Uterus (tissue), 4 donors: ENCODE data around the gene C16orf89. TPM values are rescaled to one million over a fixed set of nuclear protein-coding genes. Genes with fewer than 3 reads are reported as not detected.
"Not testable (repeated sequence)": the region's sequence is repeated elsewhere in the genome, so short reads cannot be mapped to it uniquely, and the experiment has no call there.

Experiments used
- DNase-seq, 2 donors: peaks; one replicate each; pipeline ENCODE4 v3.0.0-alpha.2; 2019 to 2020
- H3K27ac ChIP-seq, 2 donors: fragments of 200-600 bp; sonication (generic); 1 replicate in 1 of 2; 2 replicates in 1 of 2; pipeline ENCODE4 v1.5.1; 2016 to 2018
- H3K27me3 ChIP-seq, 2 donors: fragments of 200-600 bp; sonication (generic); one replicate each; pipeline ENCODE4 v1.5.1; 2018 to 2019; ENCODE audit warnings: control low read depth in 1 of 2
- H3K36me3 ChIP-seq, 2 donors: fragments of 200-600 bp; sonication (generic); one replicate each; pipeline ENCODE4 v1.5.1; 2019; ENCODE audit warnings: control low read depth in 1 of 2
- H3K4me1 ChIP-seq, 2 donors: fragments of 200-600 bp; sonication (generic); one replicate each; pipeline ENCODE4 v1.5.1; 2018 to 2019; ENCODE audit warnings: control low read depth in 1 of 2
- H3K4me3 ChIP-seq, 2 donors: fragments of 200-600 bp; sonication (generic); 1 replicate in 1 of 2; 2 replicates in 1 of 2; pipeline ENCODE4 v1.5.1; 2018 to 2019; ENCODE audit warnings: mild to moderate bottlenecking in 1 of 2
- H3K9me3 ChIP-seq, 2 donors: fragments of 200-600 bp; sonication (generic); one replicate each; pipeline ENCODE4 v1.5.1; 2019; ENCODE audit warnings: control low read depth in 1 of 2
- POLR2A ChIP-seq, 2 donors: fragments of 450-650 bp; IDR thresholded peaks; one replicate each; pipeline ENCODE4 v1.6.1; 2016; ENCODE audit warnings: antibody characterized with exemption in 2 of 2, mild to moderate bottlenecking in 1 of 2, moderate library complexity in 1 of 2
- intact Hi-C: fragments of 100-400 bp; cut with DNase I; formaldehyde crosslinking; loops from one replicate; pipeline ENCODE4 v1.15.1; 2023; ENCODE audit warnings: low total_unique reads
- total RNA-seq, 4 donors: library from RNA; depleted of rRNA in 3 of 4; stranded (reverse); fragments of >200 nt in 3 of 4; gene quantifications; one replicate each; pipeline versions ENCODE4 v1.1.0 to v1.2.4, GENCODE V29; 2014 to 2023
- TF ChIP-seq, protein P1 (sequence below), 4 experiments: fragments of 200-600 bp in 2 of 4; fragments of 450-650 bp in 2 of 4; sonication (generic) in 2 of 4; IDR thresholded peaks; one replicate each; pipeline ENCODE4 v1.5.1; 2016 to 2019; ENCODE audit warnings: antibody characterized with exemption in 4 of 4, mild to moderate bottlenecking in 2 of 4, moderate library complexity in 1 of 4
- donor health status: DM: yes; HTN: yes; CAD: no.

The C16orf89 gene
- total RNA-seq, 4 donors from 2014 or later = 0.76 to 13.1 (median 1.1) TPM; not detected in 1

- H3K4me3 ChIP-seq, H3K27ac ChIP-seq, H3K9me3 ChIP-seq, intact Hi-C loops, H3K27me3 ChIP-seq, H3K4me1 ChIP-seq, H3K36me3 ChIP-seq, DNase-seq: not testable (repeated sequence)
- TF ChIP-seq, protein P1, sequence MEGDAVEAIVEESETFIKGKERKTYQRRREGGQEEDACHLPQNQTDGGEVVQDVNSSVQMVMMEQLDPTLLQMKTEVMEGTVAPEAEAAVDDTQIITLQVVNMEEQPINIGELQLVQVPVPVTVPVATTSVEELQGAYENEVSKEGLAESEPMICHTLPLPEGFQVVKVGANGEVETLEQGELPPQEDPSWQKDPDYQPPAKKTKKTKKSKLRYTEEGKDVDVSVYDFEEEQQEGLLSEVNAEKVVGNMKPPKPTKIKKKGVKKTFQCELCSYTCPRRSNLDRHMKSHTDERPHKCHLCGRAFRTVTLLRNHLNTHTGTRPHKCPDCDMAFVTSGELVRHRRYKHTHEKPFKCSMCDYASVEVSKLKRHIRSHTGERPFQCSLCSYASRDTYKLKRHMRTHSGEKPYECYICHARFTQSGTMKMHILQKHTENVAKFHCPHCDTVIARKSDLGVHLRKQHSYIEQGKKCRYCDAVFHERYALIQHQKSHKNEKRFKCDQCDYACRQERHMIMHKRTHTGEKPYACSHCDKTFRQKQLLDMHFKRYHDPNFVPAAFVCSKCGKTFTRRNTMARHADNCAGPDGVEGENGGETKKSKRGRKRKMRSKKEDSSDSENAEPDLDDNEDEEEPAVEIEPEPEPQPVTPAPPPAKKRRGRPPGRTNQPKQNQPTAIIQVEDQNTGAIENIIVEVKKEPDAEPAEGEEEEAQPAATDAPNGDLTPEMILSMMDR (IDR thresholded peaks at IDR 0.05) = peak in 2 of 4 experiments; percentile 28 to 43
Observed at GRCh38 chr16:5084802-5085201, 19.0 kb upstream of the C16orf89 start.

- H3K9me3 ChIP-seq, DNase-seq, intact Hi-C loops, H3K27me3 ChIP-seq, H3K4me1 ChIP-seq, H3K4me3 ChIP-seq, H3K36me3 ChIP-seq, H3K27ac ChIP-seq: not testable (repeated sequence)
Observed at GRCh38 chr16:5084099-5084731, 18.5 kb upstream of the C16orf89 start.

- intact Hi-C loops, H3K4me1 ChIP-seq, H3K9me3 ChIP-seq, H3K27ac ChIP-seq, H3K4me3 ChIP-seq, H3K27me3 ChIP-seq, DNase-seq, H3K36me3 ChIP-seq: not testable (repeated sequence)
Observed at GRCh38 chr16:5083646-5084045, 17.9 kb upstream of the C16orf89 start.

DNA sequence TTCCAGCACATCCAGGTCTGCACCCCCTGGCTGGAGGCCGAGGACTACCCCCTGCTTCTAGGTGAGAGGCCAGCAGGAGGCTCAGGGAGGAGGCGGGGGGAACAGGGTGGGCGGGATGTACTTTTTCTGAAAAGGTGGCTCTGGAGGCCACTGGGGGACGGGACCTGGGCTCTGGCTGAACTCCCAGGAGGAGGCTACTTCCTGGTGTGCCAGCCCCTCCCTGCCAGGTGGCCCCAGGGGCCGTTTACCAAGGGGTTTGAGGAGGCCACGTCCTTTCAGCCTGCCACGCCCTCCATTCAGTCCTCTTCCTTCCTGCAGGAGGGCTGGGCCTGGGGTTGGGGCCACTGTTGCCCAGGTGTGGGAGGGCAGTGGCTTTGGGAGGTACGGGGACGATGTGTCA lies 15.2 kb upstream of the C16orf89 start:
- H3K27ac ChIP-seq, H3K9me3 ChIP-seq, H3K4me3 ChIP-seq, H3K4me1 ChIP-seq, intact Hi-C loops, H3K36me3 ChIP-seq, DNase-seq, H3K27me3 ChIP-seq: not testable (repeated sequence)

- H3K4me1 ChIP-seq, H3K27me3 ChIP-seq, H3K4me3 ChIP-seq, DNase-seq, H3K27ac ChIP-seq, H3K9me3 ChIP-seq, intact Hi-C loops, H3K36me3 ChIP-seq: not testable (repeated sequence)
Observed at GRCh38 chr16:5080461-5080860, 14.7 kb upstream of the C16orf89 start.

DNA sequence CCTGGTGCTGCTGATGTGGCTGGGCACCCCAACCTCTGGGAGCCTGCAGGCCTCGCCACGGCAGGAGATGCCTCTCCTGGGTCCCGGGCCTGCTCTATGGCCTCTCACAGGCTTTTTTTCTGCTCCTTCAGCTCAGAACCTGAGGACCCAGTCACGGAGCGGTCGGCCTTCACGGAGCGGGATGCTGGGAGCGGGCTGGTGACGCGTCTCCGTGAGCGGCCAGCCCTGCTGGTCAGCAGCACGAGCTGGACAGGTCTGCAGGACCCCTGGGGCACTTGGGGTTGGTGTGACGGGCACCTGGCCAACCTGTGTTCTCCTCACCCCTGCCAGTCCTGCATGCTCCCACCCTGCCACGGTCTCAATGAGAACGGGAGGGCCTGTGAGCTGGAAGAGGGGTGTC lies 12.9 kb upstream of the C16orf89 start:
- H3K4me1 ChIP-seq = no peaks in the 10 kb centered on the region
- no peak for DNase-seq
- no peaks in the 10 kb centered on the region for H3K27me3 ChIP-seq
- H3K4me3 ChIP-seq = no peak overlapping the region
- H3K9me3 ChIP-seq = no peaks in the 10 kb centered on the region
- intact Hi-C loops = no loop called here
- TF ChIP-seq, protein P1 (IDR thresholded peaks at IDR 0.05) = no peak
- no peak for TF ChIP-seq POLR2A (IDR thresholded peaks at IDR 0.05)
- H3K36me3 ChIP-seq = no peaks in the 10 kb centered on the region
- H3K27ac ChIP-seq = no peak overlapping the region

DNA sequence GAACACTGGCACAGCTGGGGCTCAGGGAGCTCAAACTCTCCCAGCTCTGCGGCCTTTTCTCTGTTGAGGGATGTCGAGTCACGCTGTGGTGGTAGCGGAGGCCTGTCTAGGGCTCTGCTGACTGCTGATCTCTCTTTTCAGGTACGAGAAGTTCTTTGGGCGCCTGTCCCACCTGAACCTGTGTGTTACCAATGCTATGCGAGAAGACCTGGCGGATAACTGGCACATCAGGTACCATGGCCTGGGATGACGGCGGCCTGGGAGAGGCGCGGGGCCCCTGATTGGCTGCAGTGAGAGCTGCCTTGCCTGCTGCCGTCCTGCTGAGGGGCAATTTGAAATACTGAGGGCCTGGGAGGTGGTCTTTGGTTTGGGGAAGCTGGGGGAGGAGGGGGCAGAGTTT lies 11.5 kb upstream of the C16orf89 start:
- H3K27me3 ChIP-seq = no peaks in the 10 kb centered on the region
- no peaks in the 10 kb centered on the region for H3K9me3 ChIP-seq
- TF ChIP-seq, protein P1 (IDR thresholded peaks at IDR 0.05) = no peak
- TF ChIP-seq POLR2A (IDR thresholded peaks at IDR 0.05) = no peak
- no peaks in the 10 kb centered on the region for H3K4me1 ChIP-seq
- H3K4me3 ChIP-seq = no peak overlapping the region
- no peak for DNase-seq
- no peak overlapping the region for H3K27ac ChIP-seq
- no peaks in the 10 kb centered on the region for H3K36me3 ChIP-seq
- intact Hi-C loops = no loop called here
